Measurements from ENCODE around the gene RIBC1. TPM values are rescaled to one million over a fixed set of nuclear protein-coding genes. Genes with fewer than 3 reads are reported as not detected.

The RIBC1 gene
- total RNA-seq, 1 experiment from 2014 or later: 0.61 TPM

DNA sequence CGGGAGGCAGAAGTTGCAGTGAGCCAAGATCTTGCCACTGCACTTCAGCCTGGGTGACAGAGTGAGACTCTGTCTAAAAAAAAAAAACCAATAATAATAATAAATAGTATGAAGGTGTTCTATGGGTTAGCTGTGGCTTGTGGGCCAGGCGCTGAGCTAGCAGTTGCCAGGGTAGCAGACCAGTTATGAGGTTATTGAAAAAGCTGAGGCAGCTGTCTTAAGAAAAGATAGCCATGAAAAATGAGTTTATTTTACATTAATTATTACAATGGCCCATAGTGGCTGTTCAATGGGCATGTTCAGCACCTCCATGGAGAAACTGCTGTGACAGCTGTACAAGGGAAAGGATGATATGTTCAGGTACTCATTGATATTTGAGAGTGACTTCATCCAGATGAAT, 24.8 kb downstream of the RIBC1 start:
- Histone ChIP-seq H3K9me3 (ENCODE audit: control insufficient read depth in 1 of 2, insufficient read depth in 1 of 2, low read depth in 1 of 2, low read length in 2 of 2) (no peaks in the 10 kb centered on the region), H3K4me3 (replicated peaks in 1 of 2; ENCODE audit: low read depth in 1 of 2, low read length in 2 of 2) (no peak overlapping the region), H3K4me2 (ENCODE audit: low read length) (no peak overlapping the region), H2AFZ (ENCODE audit: low read depth, low read length, poor library complexity, severe bottlenecking) (no peak overlapping the region), H3K36me3 (ENCODE audit: control insufficient read depth in 1 of 2, insufficient read depth in 2 of 2, low read length in 2 of 2) (no peaks in the 10 kb centered on the region), H3K4me1 (ENCODE audit: control insufficient read depth in 1 of 2, insufficient read depth in 2 of 2, low read length in 2 of 2) (peaks cover 0 to under 1% of the 10 kb centered on the region in 2 experiments; a peak in 1 of 4 replicates), H4K20me1 (ENCODE audit: insufficient read depth) (no peaks in the 10 kb centered on the region), H3K79me2 (ENCODE audit: insufficient read depth, low read length) (no peaks in the 10 kb centered on the region), H3K9me2 (ENCODE audit: insufficient read depth) (no peaks in the 10 kb centered on the region), H3K27me3 (ENCODE audit: insufficient read depth, low read length) (no peaks in the 10 kb centered on the region), H3K27ac (ENCODE audit: low read depth, low read length) (no peak overlapping the region), H3K9ac (ENCODE audit: low read length) (no peak overlapping the region)
- ChIA-PET CTCF (interaction anchor here (2.8 kb wide), 1 partner anchor 133 kb away, joined by 25 read pairs; no protein-coding TSS in a partner anchor), RAD21 (ENCODE audit: low non-redundant PET in 1 of 2, low total read pairs in 2 of 2, uncharacterized antibody in 2 of 2, unreplicated experiment in 2 of 2) (no interaction called here), POLR2A (no interaction called here)
- BruUV-seq (replicated peaks): no TSS peak
- no peak for DNase-seq (ENCODE audit: low read depth, low spot score)
- intact Hi-C loops (cut with micrococcal nuclease): no loop called here
- ATAC-seq: no peak
- TF ChIP-seq FOSL1 (IDR thresholded peaks at IDR 0.05; ENCODE audit: low read depth) (no peak), ATF3 (IDR thresholded peaks at IDR 0.05) (no peak), YY1 (IDR thresholded peaks at IDR 0.05; ENCODE audit: extremely low read depth, insufficient replicate concordance, low read depth, low read length) (no peak), POLR2AphosphoS5 (IDR thresholded peaks at IDR 0.05; ENCODE audit: low read depth, low read length) (no peak)
- TF ChIP-seq, protein P1, sequence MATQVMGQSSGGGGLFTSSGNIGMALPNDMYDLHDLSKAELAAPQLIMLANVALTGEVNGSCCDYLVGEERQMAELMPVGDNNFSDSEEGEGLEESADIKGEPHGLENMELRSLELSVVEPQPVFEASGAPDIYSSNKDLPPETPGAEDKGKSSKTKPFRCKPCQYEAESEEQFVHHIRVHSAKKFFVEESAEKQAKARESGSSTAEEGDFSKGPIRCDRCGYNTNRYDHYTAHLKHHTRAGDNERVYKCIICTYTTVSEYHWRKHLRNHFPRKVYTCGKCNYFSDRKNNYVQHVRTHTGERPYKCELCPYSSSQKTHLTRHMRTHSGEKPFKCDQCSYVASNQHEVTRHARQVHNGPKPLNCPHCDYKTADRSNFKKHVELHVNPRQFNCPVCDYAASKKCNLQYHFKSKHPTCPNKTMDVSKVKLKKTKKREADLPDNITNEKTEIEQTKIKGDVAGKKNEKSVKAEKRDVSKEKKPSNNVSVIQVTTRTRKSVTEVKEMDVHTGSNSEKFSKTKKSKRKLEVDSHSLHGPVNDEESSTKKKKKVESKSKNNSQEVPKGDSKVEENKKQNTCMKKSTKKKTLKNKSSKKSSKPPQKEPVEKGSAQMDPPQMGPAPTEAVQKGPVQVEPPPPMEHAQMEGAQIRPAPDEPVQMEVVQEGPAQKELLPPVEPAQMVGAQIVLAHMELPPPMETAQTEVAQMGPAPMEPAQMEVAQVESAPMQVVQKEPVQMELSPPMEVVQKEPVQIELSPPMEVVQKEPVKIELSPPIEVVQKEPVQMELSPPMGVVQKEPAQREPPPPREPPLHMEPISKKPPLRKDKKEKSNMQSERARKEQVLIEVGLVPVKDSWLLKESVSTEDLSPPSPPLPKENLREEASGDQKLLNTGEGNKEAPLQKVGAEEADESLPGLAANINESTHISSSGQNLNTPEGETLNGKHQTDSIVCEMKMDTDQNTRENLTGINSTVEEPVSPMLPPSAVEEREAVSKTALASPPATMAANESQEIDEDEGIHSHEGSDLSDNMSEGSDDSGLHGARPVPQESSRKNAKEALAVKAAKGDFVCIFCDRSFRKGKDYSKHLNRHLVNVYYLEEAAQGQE (IDR thresholded peaks at IDR 0.05; ENCODE audit: low read depth): no peak
- TF ChIP-seq, protein P2, sequence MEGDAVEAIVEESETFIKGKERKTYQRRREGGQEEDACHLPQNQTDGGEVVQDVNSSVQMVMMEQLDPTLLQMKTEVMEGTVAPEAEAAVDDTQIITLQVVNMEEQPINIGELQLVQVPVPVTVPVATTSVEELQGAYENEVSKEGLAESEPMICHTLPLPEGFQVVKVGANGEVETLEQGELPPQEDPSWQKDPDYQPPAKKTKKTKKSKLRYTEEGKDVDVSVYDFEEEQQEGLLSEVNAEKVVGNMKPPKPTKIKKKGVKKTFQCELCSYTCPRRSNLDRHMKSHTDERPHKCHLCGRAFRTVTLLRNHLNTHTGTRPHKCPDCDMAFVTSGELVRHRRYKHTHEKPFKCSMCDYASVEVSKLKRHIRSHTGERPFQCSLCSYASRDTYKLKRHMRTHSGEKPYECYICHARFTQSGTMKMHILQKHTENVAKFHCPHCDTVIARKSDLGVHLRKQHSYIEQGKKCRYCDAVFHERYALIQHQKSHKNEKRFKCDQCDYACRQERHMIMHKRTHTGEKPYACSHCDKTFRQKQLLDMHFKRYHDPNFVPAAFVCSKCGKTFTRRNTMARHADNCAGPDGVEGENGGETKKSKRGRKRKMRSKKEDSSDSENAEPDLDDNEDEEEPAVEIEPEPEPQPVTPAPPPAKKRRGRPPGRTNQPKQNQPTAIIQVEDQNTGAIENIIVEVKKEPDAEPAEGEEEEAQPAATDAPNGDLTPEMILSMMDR (IDR thresholded peaks at IDR 0.05 in 2 of 3, conservative IDR thresholded peaks at IDR 0.05 in 1 of 3; ENCODE audit: borderline replicate concordance in 1 of 3, insufficient read depth in 1 of 3, low read depth in 2 of 3, low read length in 2 of 3): no peak
